PC-9 (cell line): ENCODE measurements around the gene ATRN. TPM values are rescaled to one million over a fixed set of nuclear protein-coding genes. Genes with fewer than 3 reads are reported as not detected.

Experiments
- BruUV-seq: library from RNA; stranded (reverse); fragments of 400-500 nt; replicated peaks from 2 replicates; lab custom pipeline; 2021; lab: Mats Ljungman, UMichigan
- CTCF ChIA-PET: fragments of 300-600 bp; sonication (Branson Sonifier 250); formaldehyde crosslinking; loops from one replicate; lab custom pipeline; 2022; ENCODE audit warnings: antibody characterized with exemption; lab: Charles Lee
- POLR2A ChIA-PET: fragments of 300-600 bp; sonication (Branson Sonifier 250); formaldehyde crosslinking; loops from one replicate; lab custom pipeline; 2022; ENCODE audit warnings: antibody characterized with exemption; ENCODE audit not compliant: unreplicated experiment; lab: Charles Lee
- DNase-seq, 2 experiments: peaks; one replicate each; pipeline versions ENCODE4 v3.0.0 to v3.0.0-alpha.2; 2015 to 2022; ENCODE audit warnings: mixed read lengths in 1 of 2
- H2AFZ ChIP-seq: fragments of 200-600 bp; sonication (generic); 2 replicates; pipeline ENCODE4 v1.8.1; 2017; ENCODE audit warnings: antibody characterized with exemption
- H3F3A ChIP-seq: fragments of 200-600 bp; sonication (generic); 2 replicates; pipeline ENCODE4 v1.8.1; 2017; ENCODE audit warnings: antibody characterized with exemption, mild to moderate bottlenecking, low read depth; ENCODE audit not compliant: insufficient read depth
- H3K27ac ChIP-seq: fragments of 200-600 bp; sonication (generic); 2 replicates; pipeline ENCODE4 v1.6.1; 2016; ENCODE audit warnings: mixed run types
- H3K27me3 ChIP-seq: fragments of 200-600 bp; sonication (generic); 2 replicates; pipeline ENCODE4 v1.6.1; 2016; ENCODE audit warnings: low read depth, mixed run types; ENCODE audit not compliant: insufficient read depth
- H3K36me3 ChIP-seq: fragments of 200-600 bp; sonication (generic); 2 replicates; pipeline ENCODE4 v1.6.1; 2016; ENCODE audit warnings: low read depth, mixed run types
- H3K4me1 ChIP-seq: fragments of 200-600 bp; sonication (generic); replicated peaks from 2 replicates; pipeline ENCODE4 v1.6.1; 2016; ENCODE audit warnings: mixed run types; ENCODE audit not compliant: insufficient read depth
- H3K4me2 ChIP-seq: fragments of 200-600 bp; sonication (generic); 2 replicates; pipeline ENCODE4 v1.6.1; 2017; ENCODE audit warnings: mixed run types
- H3K4me3 ChIP-seq: fragments of 200-600 bp; sonication (generic); 2 replicates; pipeline ENCODE4 v1.6.1; 2016; ENCODE audit warnings: mixed run types
- H3K79me2 ChIP-seq: fragments of 200-600 bp; sonication (generic); 2 replicates; pipeline ENCODE4 v1.6.1; 2017; ENCODE audit warnings: low read depth, mixed run types
- H3K9me2 ChIP-seq: fragments of 200-600 bp; sonication (generic); 2 replicates; pipeline ENCODE4 v1.8.1; 2017; ENCODE audit warnings: mild to moderate bottlenecking; ENCODE audit not compliant: insufficient read depth
- H3K9me3 ChIP-seq: fragments of 200-600 bp; sonication (generic); 2 replicates; pipeline ENCODE4 v1.8.1; 2016; ENCODE audit warnings: low read depth; ENCODE audit not compliant: insufficient read depth
- H4K20me1 ChIP-seq: fragments of 200-600 bp; sonication (generic); 2 replicates; pipeline ENCODE4 v1.8.1; 2017; ENCODE audit not compliant: insufficient read depth
- EZH2 ChIP-seq: fragments of 200-600 bp; sonication (generic); IDR thresholded peaks from 2 replicates; pipeline ENCODE4 v1.8.0; 2017; ENCODE audit warnings: antibody characterized with exemption, low read depth
- intact Hi-C: fragments of 100-400 bp; cut with micrococcal nuclease; formaldehyde crosslinking; loops from one replicate; pipeline ENCODE4 v1.10.0; 2022; ENCODE audit not compliant: unreplicated experiment
- total RNA-seq: library from RNA; stranded (reverse); gene quantifications from 2 replicates; pipeline ENCODE4 v1.2.3, GENCODE V29; 2021
- TF ChIP-seq, protein P1 (sequence below): fragments of 200-600 bp; sonication (generic); conservative IDR thresholded peaks from 2 replicates; pipeline ENCODE4 v1.6.1; 2017; ENCODE audit warnings: mixed run types, antibody characterized with exemption, mild to moderate bottlenecking, moderate library complexity

ATRN gene
- total RNA-seq, 1 experiment from 2014 or later = 34.9 TPM

DNA sequence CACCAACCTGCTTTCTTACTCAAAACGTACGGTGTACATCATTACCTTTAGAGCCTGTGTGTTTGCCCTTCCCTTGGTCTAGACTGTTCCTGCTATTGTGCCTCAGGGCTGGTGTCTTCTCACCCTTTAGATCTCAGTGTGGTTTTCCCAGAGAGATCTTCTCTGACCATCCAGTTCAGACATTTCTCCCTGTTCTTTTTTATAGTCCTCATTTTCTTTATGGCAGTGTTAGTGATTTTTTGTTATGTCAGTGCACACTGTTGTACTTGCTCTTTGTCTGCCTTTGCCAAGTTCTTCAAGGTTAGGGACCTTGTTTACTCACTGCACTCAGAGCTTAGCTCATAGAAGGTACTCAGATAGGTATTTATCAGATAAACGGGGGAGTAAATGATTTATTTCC lies 82.8 kb downstream of the ATRN start:
- H3F3A ChIP-seq = no peaks in the 10 kb centered on the region
- intact Hi-C loops = no loop called here
- no peaks in the 10 kb centered on the region for H3K36me3 ChIP-seq
- no peak overlapping the region for H3K4me3 ChIP-seq
- no peak for DNase-seq
- POLR2A ChIA-PET = no interaction called here
- CTCF ChIA-PET = no interaction called here
- no peaks in the 10 kb centered on the region for H3K9me3 ChIP-seq
- no peak for TF ChIP-seq EZH2
- TF ChIP-seq, protein P1, sequence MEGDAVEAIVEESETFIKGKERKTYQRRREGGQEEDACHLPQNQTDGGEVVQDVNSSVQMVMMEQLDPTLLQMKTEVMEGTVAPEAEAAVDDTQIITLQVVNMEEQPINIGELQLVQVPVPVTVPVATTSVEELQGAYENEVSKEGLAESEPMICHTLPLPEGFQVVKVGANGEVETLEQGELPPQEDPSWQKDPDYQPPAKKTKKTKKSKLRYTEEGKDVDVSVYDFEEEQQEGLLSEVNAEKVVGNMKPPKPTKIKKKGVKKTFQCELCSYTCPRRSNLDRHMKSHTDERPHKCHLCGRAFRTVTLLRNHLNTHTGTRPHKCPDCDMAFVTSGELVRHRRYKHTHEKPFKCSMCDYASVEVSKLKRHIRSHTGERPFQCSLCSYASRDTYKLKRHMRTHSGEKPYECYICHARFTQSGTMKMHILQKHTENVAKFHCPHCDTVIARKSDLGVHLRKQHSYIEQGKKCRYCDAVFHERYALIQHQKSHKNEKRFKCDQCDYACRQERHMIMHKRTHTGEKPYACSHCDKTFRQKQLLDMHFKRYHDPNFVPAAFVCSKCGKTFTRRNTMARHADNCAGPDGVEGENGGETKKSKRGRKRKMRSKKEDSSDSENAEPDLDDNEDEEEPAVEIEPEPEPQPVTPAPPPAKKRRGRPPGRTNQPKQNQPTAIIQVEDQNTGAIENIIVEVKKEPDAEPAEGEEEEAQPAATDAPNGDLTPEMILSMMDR = no peak
- H3K27ac ChIP-seq = no peak overlapping the region
- no peaks in the 10 kb centered on the region for H3K4me1 ChIP-seq
- H3K79me2 ChIP-seq = no peaks in the 10 kb centered on the region
- no TSS peak for BruUV-seq
- no peak overlapping the region for H3K4me2 ChIP-seq
- no peaks in the 10 kb centered on the region for H3K9me2 ChIP-seq
- H3K27me3 ChIP-seq = no peaks in the 10 kb centered on the region
- no peak overlapping the region for H2AFZ ChIP-seq
- no peaks in the 10 kb centered on the region for H4K20me1 ChIP-seq

DNA sequence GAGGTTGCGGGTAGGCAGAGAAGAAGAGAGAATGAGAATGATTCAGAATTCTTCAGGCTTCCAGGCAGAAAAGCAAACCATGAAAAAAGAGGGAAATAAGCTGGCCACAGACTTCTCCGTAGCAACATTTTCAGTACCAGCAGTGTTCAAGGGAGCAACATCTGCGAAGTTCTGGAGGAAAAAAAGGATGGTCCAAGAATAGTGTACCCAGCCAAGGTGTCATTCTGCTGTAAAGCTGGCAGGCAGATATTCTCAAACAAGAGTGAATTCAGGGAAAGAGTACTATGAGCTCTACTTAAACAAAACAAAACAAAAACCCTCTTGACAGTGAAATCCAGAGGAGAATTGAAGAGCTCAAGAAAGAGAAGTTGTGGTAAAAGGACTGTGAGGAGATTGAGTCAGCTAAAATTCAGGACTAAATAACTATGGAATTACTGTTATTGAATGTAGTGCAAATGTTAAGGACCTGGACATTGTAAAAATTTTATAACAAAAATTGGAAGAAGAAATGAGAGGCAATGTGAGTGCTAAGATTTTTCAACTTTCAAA lies 86.5 kb downstream of the ATRN start:
- Histone ChIP-seq H3K79me2 (no peaks in the 10 kb centered on the region), H3K4me1 (no peaks in the 10 kb centered on the region), H2AFZ (no peak overlapping the region), H3K9me2 (no peaks in the 10 kb centered on the region), H3K9me3 (no peaks in the 10 kb centered on the region), H3K27ac (no peak overlapping the region), H3F3A (no peaks in the 10 kb centered on the region), H3K36me3 (no peaks in the 10 kb centered on the region), H3K4me2 (no peak overlapping the region), H4K20me1 (no peaks in the 10 kb centered on the region), H3K4me3 (no peak overlapping the region), H3K27me3 (no peaks in the 10 kb centered on the region)
- no TSS peak for BruUV-seq
- no peak for DNase-seq
- POLR2A ChIA-PET = interaction anchor here (0.5 kb wide), 1 partner anchor 574 kb away, joined by 4 read pairs; no protein-coding TSS in a partner anchor
- intact Hi-C loops = no loop called here
- TF ChIP-seq, protein P1 = no peak
- no peak for TF ChIP-seq EZH2
- CTCF ChIA-PET = no interaction called here

DNA sequence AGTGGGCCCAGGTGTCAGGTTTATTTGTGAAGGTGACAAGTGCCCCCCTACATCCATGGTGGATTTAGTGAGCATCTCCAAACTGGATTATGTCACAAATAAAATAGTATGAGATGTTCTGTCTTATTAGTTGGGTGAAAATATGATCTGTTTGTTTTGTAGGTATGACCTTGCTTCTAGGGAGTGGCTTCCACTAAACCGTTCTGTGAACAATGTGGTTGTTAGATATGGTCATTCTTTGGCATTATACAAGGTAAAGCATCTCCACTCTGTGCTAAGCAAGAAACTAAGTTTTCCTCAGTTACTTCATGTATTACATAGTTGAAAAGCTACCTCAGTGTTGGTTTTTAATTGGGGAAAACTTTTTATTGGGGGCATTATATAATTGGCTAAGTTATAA lies 88.4 kb downstream of the ATRN start:
- no peak for DNase-seq
- no peaks in the 10 kb centered on the region for H4K20me1 ChIP-seq
- no peaks in the 10 kb centered on the region; the same call in 1 of the 2 replicates for H3F3A ChIP-seq
- H3K79me2 ChIP-seq = no peaks in the 10 kb centered on the region
- no peak overlapping the region for H3K27ac ChIP-seq
- CTCF ChIA-PET = no interaction called here
- H2AFZ ChIP-seq = no peak overlapping the region
- intact Hi-C loops = no loop called here
- no TSS peak for BruUV-seq
- H3K4me1 ChIP-seq = no peaks in the 10 kb centered on the region
- TF ChIP-seq, protein P1 = no peak
- TF ChIP-seq EZH2 = no peak
- H3K9me2 ChIP-seq = no peaks in the 10 kb centered on the region
- POLR2A ChIA-PET = interaction anchor here (0.6 kb wide), 1 partner anchor 160 kb away, joined by 13 read pairs; no protein-coding TSS in a partner anchor
- no peaks in the 10 kb centered on the region; the same call in 1 of the 2 replicates for H3K36me3 ChIP-seq
- no peaks in the 10 kb centered on the region for H3K9me3 ChIP-seq
- H3K27me3 ChIP-seq = no peaks in the 10 kb centered on the region
- H3K4me3 ChIP-seq = no peak overlapping the region
- no peak overlapping the region for H3K4me2 ChIP-seq
